GM21576 (cell line): ENCODE results near the gene EHF.
"Not testable (repeated sequence)": the region's sequence is repeated elsewhere in the genome, so short reads cannot be mapped to it uniquely, and the experiment has no call there.

Experiments
- ATAC-seq: cut with Tn5 transposase; IDR thresholded peaks from one replicate; pipeline ENCODE4 v1.9.1; 2021; ENCODE audit warnings: mild to moderate bottlenecking, moderate library complexity; ENCODE audit not compliant: unreplicated experiment

The EHF gene

DNA sequence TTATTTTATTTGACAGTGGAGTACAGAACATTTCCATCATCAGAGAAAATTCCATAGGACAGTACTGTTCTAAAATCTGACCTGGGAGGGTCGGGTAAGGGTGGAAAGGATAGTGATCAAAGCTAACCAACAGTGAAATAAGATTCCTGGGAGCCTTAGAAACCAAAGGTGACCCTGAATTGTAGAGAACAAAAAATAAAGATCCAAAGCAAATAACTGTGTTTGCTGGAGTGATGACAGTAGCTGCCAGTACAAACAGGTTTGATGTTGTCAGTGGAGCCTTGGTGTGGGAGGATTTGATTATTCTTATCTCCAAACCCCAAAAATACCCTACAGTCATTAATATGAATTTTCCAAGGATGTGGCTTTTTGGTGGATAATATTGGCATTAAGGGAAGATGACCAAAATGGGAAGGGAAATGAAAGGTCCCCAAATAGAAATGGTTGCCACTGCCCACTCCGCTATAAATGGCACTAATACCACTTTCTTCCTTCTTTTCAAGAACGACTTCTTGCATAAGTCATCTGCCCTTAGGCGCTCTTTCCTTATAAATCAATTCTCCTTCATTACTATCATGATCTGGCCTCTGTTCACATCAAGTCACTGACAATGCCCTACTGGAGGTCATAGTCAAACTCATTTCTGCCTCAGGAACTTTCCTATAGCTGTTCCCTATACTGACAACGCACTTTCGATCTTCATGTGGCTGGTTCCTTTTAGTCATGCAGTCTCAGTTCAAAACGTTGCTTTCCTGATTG, 44.4 kb downstream of the EHF start:
- ATAC-seq, result no peak

DNA sequence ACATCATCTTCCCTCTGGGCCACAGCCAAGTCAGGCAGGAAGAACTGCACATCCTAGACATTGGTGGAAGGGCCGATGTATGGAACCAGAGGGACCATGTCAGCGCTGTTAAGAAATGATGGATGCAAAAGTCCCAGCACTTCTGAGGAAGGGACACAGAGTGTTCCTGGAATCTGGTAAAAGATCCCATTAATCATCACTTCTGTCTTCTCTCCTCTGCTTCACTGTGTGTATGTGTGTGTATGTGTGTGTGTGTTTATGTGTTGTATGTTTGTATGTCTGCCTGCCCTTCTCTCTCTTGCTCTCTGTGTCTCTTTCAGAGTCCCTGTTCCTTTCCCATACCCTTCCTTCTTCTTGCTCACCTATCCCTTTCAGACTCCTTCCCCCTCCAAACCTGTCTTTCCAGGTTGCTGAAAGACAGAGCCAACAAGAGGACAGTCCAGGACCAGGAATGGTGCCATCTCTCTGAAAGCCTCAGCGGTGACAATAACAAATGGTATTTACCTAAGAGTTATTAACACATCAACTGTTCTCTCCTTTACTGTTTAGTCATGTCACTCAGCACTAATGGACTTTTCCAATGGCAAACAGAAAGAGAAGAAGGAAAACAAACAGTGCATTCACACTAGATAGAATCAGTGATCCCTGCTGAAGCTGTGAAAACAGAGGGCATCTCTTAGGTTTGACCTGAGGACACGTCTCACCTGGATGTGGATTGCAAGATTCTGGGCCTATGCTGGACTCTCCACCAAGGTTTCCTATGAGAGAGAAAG, 47.1 kb downstream of the EHF start:
- ATAC-seq, result no peak

DNA sequence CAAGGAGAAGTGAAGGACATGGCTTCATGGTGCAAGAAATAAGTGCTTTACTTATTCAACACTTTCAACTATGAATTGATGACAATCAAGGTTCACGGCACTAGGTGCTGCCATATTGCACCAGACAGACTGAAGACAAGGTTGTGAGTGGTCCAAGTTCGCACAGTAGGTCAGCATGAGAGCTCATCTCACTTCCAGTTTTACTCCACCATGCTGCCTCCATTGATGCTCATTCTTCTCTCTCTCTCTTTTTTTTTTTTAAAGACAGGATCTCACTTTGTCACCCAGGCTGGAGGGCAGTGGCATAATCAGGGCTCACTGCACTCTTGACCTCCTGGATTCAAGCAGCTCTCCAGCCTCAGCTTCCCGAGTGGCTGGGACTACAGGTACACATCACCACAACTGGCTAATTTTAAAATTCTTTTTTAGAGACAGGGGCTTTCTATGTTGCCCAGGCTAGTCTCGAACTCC, 47.7 kb downstream of the EHF start:
- no peak for ATAC-seq

DNA sequence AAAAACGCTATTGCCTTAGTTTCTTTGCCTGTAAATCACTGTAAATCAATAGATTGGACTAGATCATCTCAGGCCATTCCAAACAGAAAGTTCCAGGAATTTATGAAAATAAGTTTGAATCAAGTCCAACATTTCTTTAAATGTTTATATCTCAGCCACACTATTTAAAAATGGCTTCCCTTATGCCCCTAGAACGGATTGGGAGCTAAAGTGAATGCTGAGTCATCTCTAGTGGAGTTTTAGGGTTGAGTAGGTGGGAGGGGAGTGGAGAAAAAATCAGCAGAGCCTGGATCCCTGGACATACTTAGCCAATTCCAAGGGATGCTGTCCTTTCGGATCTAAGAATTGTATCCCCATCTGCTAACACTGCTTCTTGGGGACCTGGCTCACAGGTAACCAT, 48.6 kb downstream of the EHF start:
- ATAC-seq, result no peak

DNA sequence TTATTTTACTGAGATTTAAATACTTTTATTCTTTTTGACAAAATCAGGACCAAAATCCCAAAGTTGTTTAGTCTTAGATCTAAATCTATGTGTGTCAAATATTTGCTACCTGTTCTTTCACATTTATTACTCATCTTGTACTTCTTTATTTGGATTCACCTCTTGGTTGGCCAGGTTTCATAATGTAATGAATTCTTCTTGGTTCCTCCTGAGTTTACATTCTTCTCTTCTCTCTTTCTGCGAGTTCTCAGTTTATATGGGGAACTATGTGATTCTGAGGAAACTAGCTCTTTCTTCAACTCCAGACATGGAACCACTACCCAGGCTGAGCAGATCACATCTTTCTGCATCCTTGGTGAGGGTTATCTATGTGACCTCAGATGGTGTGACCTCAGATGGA, 50.2 kb downstream of the EHF start:
- ATAC-seq, result no peak

DNA sequence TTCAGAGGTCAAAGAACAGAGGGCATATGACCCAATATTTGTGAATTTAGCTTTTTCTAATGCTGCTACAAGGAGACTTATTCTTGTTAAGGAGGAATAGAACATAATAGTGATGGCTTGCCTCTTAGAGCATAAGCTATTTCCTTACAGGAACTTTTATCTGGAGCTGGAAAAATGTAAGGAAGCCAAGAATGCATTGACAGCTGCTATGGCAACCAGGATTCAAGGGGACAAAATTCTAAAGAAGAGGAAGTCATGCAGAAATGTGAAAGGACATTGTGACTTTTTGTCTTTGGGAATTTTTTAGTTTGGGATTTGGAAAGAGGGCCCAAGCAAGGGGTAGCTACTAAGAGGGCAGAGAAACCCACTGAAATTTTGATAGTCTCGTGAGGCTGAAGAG, 51.1 kb downstream of the EHF start:
- ATAC-seq, result no peak

DNA sequence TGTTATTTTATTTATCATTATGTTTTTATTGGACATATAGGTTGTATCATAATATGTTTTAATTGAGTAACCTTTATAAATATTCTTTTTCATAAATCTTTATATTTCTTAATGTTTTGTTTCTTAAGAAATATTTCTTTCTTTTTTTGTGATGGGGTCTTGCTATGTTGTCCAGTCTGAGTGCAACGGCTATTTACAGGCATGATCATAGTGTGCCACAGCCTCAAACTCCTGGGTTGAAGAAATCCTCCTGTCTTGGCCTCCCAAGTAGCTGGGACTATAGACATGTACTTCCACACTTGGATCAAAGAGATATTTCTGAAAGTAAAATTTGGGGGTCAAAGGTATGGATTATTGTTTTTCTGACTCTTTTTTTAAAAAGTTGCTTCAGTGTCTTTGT, 53.1 kb downstream of the EHF start:
- ATAC-seq, result no peak

DNA sequence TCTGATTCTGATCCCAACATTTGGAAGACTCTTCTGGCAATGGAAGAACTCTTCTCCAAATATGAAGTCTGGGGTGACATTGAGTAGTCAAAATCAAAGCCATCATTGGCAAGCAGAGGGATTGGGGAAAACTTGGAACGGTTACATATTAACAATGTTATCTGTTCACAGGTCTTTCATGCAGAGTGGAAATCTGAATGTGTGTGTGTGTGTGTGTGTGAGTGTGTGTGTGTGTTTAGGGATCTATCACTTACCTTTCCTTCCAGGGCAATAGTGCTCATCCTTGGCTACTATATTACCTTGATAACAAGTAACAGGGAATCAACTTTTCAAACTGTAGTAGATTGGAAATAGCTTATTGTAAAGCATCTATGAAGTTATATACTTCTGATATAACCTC, 55.3 kb downstream of the EHF start:
- ATAC-seq, result no peak

DNA sequence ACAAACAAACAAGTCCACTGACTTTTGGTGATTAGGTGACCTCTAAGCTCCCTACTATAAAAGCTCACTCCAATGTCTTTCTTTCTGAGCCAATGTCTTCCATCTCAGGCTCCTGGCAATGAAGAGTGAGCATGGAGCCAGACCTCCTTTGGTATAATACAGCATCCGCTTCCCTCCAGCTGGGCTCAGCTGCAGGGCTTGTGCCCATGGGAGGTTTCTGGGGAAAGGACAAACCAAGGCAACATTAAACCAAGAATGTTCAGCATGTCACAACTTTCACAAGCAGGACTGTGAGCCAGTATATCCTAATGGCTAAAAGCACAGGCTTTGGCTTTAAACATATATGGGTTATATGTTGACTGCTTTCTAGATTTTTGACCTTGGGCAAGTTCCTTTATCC, 58.8 kb downstream of the EHF start:
- ATAC-seq, result no peak

DNA sequence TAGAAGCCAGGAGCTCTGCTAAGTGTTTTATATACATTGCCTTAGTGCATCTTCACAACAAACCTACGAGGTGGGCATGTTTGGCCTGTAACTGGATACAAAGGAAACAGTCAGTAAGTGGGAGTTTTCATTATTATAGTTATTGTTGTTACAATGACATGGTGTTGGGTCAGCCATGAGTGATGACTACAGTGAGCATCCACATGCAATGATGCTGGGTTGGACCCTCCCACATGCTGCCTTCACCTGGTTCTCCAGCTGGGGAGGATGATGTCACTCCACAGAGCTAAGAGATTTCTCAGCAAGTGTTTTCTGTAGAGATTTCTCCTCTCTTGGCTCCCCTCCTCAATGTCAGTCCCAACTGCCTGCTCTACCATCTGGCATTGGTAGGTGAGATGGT, 59.3 kb downstream of the EHF start:
- ATAC-seq, result no peak

DNA sequence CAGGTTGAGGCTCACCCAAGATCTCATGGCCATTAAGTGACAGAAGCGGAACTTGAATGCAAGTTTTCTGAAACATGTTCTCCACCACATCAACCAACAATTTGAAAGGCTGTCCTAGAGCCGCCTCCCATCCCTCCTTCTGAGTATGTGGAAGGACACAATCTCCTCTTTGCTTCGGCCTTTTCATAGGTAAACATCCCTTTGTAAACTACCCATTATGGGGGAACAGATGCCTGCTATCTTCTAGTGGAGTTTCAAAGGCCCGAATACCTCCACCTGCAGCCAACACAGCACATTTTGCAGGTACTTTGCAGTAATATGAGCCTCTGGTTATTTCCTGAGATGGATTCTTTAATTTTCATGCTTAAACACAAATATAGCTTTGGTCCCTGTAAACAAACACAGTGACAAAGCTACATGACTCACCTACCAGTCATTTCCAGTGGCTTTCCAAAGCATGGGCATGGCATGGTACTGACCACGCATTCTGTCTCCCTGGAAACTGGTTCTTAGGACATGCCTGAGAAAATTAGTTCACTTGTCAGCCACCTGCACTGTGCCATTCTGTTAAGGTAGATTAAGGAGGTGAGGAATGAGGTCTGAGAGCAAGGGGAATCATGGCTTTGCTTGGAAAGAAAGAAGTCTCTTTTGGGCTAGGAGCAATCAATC, 60.2 kb downstream of the EHF start:
- no peak for ATAC-seq

DNA sequence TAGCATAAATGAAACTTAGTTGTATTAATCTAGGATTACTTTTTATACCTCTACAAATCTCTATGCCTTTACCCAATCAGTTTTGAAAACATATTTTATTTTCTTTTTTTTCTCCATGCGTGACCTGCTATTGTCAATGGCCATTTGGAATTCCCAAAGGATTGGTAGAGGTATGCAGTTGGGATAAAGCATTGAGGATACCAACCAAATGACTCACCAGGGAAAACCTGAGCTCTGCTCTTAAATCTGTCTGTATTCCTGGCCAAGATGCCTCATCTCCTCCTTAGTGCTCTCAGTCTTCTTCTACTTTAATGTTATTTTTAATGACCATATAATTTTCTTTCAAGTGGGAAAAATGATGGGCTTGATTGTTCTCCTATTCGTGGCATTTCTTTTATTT, 61.9 kb downstream of the EHF start:
- no peak for ATAC-seq

DNA sequence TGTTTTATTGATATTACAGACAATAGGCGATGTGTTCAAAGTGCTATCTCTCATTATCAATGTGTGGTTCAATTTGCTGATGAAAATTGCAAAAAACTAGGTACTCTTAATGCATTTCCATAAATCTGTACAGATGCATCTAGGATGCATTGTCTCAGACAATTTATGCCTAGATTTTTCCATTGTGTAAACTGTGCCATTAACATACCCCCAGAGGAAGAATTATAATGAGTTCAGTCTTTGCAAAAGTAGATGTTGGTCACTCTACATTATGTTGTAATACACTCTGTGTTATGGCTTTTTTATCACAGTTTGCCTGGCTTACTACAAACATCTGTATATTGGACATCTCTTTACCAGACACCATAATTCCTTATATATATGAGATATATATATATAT, 62.5 kb downstream of the EHF start:
- no peak for ATAC-seq

DNA sequence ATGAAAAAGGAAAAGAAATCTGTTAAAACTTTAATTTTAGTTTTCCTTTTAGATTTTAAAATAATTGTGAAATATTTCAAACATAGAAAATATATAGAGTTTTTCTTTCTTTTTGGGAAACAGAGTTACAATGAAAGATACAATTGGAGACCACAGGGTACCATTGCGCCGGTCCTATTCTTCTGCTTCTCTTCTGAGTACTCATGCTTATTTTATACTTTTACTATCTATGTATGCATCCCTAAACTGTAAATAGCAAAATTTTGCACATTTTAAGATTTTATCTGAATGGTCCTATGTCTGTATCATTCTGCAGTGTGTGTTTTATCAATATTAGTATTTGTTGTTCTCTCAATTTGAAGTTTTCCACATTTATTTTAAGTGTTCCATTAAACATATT, 65.0 kb downstream of the EHF start:
- ATAC-seq, result no peak

DNA sequence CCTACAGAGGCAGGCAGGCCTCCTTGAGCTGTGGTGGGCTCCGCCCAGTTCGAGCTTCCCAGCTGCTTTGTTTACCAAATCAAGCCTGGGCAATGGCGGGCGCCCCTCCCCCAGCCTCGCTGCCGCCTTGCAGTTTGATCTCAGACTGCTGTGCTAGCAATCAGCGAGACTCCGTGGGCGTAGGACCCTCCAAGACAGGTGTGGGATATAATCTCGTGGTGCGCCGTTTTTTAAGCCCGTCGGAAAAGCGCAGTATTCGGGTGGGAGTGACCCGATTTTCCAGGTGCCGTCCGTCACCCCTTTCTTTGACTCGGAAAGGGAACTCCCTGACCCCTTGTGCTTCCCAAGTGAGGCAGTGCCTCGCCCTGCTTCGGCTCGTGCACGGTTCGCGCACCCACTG, 71.4 kb downstream of the EHF start:
- not testable (repeated sequence) for ATAC-seq

DNA sequence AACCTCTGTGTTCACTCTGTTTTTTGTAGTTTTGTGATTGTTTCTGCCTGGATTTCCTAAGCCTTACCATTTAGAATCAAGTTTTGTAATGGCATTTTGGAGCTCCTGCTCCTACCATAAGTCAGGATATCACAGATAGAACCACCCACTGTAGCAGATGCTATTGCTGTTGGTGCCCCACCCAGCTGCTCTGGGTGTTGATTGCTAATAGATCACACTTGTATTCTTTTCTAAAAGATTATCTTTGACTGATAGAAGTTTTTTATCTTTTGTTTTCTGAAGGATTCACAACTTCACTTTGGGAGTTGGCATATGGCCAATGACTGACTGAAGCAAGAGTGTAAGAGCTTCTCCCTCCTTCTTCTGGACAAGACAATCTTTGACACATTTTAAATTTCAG, 76.0 kb downstream of the EHF start:
- no peak for ATAC-seq

DNA sequence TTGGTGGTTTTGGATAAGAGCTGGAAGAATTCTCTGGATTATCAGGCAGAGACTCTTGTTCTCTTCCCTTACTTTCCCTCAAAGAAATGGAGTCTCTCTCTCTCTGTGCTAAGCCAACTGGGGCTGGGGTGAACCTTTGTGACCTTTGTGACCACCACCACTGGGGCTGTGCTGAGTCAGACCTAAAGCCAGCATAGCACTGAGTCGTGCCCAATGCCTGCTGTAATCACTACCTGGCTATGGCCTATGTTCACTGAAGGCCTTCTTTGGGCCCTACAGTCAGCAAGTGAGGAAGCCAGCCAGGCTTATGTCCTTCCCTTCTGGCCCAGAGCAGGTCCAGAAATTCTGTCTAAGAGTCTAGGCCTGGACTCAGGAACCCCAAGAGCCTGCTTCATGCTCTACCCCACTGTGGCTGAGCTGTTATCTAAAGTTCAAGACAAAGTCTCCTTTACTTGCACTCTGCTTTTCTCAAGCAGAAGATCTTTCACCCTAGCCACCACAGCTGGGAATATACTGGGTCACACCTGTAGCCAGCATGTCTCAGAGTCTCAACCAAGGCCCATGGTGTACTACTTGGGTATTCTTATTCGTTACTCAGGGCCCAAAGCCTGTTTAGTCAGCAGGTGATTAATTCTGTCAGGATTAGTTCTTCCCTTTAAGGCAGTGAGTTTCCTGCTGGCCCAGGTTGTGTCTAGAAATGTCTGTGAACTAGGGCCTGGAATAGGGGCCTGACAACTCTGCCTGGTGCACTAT, 86.0 kb downstream of the EHF start:
- no peak for ATAC-seq

DNA sequence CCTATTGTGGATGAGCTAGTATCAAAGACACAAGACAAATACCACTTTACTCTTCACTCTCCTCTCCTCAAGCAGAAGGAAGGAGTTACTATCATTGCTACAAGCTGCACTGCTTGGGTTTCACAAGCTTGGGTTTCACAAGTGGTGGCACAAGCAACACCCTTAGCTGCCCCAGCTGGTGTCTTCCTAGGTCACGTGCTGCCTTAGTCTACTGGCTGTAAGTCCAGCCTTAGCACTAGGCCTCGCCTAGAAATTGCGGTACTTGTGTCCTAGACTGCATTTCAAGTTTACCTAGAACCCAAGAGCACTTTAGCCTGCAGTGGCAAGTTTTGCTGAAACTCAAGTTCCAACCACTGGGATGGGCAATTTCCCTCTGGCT, 86.6 kb downstream of the EHF start:
- no peak for ATAC-seq
